Body of pancreas (tissue), 4 donors: Measurements from ENCODE around the gene CYP27A1.

ENCODE experiments used
- CTCF ChIP-seq, 7 experiments: fragments of 450-650 bp in 4 of 7; fragments of 200-600 bp in 3 of 7; sonication (generic) in 3 of 7; IDR thresholded peaks; one replicate each; pipeline ENCODE4 v1.5.1; 2016 to 2019; ENCODE audit warnings: antibody characterized with exemption in 7 of 7
- POLR2A ChIP-seq, 3 donors: fragments of 450-650 bp; IDR thresholded peaks; one replicate each; pipeline ENCODE4 v1.6.1; 2016; ENCODE audit warnings: antibody characterized with exemption in 3 of 3, mild to moderate bottlenecking in 2 of 3

GRCh38 chr2:218743068-218743467 lies 38.9 kb upstream of the CYP27A1 start:
- TF ChIP-seq CTCF (IDR thresholded peaks at IDR 0.05) (no peak), POLR2A (IDR thresholded peaks at IDR 0.05) (no peak)
